SK-N-MC (cell line): Measurements from ENCODE around the gene PCLO.
"Not testable (repeated sequence)": the region's sequence is repeated elsewhere in the genome, so short reads cannot be mapped to it uniquely, and the experiment has no call there.

ENCODE experiments used
- DNase-seq: peaks from one replicate; pipeline ENCODE4 v3.0.0-alpha.2; 2011; ENCODE audit warnings: low read depth, low spot score
- H3K27ac ChIP-seq: fragments of 200-600 bp; sonication (generic); 2 replicates; pipeline ENCODE4 v1.5.1; 2016; ENCODE audit warnings: mixed run types
- H3K36me3 ChIP-seq: fragments of 200-600 bp; sonication (generic); 2 replicates; pipeline ENCODE4 v1.6.1; 2017; ENCODE audit warnings: antibody characterized with exemption, low read length, mixed read lengths; ENCODE audit not compliant: insufficient read depth
- H3K4me3 ChIP-seq: fragments of 200-600 bp; sonication (generic); 2 replicates; pipeline ENCODE4 v1.5.1; 2016
- H3K9ac ChIP-seq: fragments of 200-600 bp; sonication (generic); 2 replicates; pipeline ENCODE4 v1.8.0; 2017; ENCODE audit warnings: mixed run types, mixed read lengths; ENCODE audit not compliant: insufficient read length
- H3K9me3 ChIP-seq: fragments of 200-600 bp; sonication (generic); 2 replicates; pipeline ENCODE4 v1.6.1; 2017; ENCODE audit warnings: low read depth, mild to moderate bottlenecking, antibody characterized with exemption, low read length, moderate library complexity, mixed read lengths
- EZH2 ChIP-seq: fragments of 200-600 bp; sonication (generic); IDR thresholded peaks from one replicate; pipeline ENCODE4 v1.6.1; 2017; ENCODE audit warnings: antibody characterized with exemption
- FOXP2 ChIP-seq: optimal IDR thresholded peaks from 2 replicates; pipeline ENCODE3; 2011; ENCODE audit warnings: mild to moderate bottlenecking, moderate library complexity; ENCODE audit not compliant: insufficient read depth; ENCODE audit errors: extremely low read length, control extremely low read depth
- POLR2AphosphoS5 ChIP-seq: IDR thresholded peaks from 2 replicates; pipeline ENCODE4 v1.6.1; 2012; ENCODE audit warnings: mild to moderate bottlenecking, low read depth, low read length, borderline replicate concordance

The PCLO gene

DNA sequence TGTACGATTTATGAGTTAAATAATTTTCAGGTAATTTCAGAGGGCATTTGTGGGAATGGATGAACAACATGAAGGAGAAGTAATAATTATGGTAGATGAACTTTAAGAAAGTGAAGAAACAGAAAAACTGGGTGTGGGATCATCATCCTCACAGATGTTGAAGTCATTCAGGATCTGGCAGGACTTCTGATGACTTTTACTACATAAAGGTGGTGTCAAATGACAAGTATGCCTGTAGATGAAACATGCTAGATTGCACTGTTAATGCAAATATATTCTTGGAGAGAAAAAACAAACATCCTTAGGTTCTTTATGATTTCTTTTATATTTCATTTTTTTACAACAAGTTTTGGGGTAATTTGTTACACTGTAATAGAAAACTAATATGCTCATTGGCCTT, 230.2 kb downstream of the PCLO start:
- TF ChIP-seq EZH2 (no peak), FOXP2 (no peak), POLR2AphosphoS5 (no peak)
- no peak overlapping the region for H3K27ac ChIP-seq
- DNase-seq = no peak

DNA sequence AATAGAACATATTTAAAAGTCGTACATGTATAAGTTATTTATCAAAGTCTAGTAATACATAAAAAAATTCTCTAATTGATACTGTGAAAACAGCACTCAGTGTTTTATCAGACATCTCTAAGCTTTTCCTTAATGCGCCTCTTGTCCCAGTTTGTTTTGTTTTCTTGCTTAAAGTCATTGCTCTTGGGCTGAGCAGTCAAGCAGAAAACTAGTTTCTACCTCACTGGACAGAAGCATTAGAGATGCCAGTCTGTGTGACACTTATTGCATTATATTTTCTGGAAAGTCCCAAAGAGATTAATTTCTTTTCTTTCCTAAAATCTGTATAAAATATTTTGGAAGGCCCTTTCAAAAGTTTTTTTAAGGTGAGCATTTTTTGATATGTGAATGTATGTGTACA, 236.2 kb downstream of the PCLO start:
- Histone ChIP-seq H3K27ac (no peak overlapping the region), H3K36me3 (no peaks in the 10 kb centered on the region), H3K9me3 (no peaks in the 10 kb centered on the region), H3K9ac (no peak overlapping the region), H3K4me3 (no peak overlapping the region)
- no peak for TF ChIP-seq EZH2
- DNase-seq = no peak

More for the DNA sequence above, 230.2 kb downstream of the PCLO start:
- Histone ChIP-seq H3K4me3 (no peak overlapping the region), H3K9me3 (no peaks in the 10 kb centered on the region), H3K9ac (no peak overlapping the region), H3K36me3 (no peaks in the 10 kb centered on the region)

DNA sequence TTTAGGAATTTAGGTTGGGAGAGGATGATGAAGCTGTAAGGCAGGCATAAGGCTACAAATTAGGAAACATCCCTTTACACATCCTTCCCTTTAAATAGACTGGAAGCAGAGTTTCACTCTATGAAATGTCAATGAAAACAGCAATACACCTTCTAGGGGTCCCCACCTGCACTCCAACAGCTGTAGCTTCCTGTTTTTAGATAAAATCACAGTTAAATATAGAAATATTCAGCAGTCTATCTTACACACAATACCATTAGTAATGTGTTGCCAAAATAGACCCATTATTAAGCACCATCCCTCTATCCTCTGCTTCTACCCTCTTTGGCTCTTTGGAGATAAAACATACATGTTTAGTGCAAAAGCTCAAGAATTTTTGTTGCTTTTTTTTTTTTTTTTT, 237.4 kb downstream of the PCLO start:
- Histone ChIP-seq H3K4me3 (no peak overlapping the region), H3K9me3 (no peaks in the 10 kb centered on the region), H3K27ac (no peak overlapping the region), H3K9ac (no peak overlapping the region), H3K36me3 (no peaks in the 10 kb centered on the region)
- no peak for DNase-seq
- TF ChIP-seq POLR2AphosphoS5 (no peak), FOXP2 (no peak), EZH2 (no peak)

- DNase-seq = no peak
- no peak overlapping the region for H3K9ac ChIP-seq
Observed at GRCh38 chr7:82906502-82906901, 256.2 kb downstream of the PCLO start.

DNA sequence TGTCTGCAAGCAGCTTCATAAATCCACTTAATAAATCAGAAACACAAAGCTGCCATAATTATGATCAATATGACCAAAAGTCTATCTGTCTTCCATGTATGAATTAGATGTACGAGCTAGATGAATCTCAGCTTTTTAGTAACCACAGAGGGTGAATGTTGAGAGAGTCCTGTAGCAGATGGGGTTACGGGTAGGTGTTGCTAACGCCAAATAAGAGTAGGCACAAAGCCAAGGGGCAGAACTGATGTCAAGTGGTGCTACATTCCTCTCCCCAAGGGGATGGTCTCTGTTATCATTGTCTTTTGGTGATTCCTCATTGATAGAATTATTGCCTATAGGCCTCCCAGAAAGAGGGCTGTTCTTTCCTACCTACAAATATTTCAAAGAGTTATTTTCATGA, 257.8 kb downstream of the PCLO start:
- H3K9ac ChIP-seq = no peak overlapping the region
- H3K9me3 ChIP-seq = no peaks in the 10 kb centered on the region
- no peaks in the 10 kb centered on the region for H3K36me3 ChIP-seq
- no peak for DNase-seq
- no peak for TF ChIP-seq EZH2
- TF ChIP-seq POLR2AphosphoS5 = no peak
- TF ChIP-seq FOXP2 = no peak
- H3K4me3 ChIP-seq = no peak overlapping the region
- H3K27ac ChIP-seq = no peak overlapping the region

More at GRCh38 chr7:82906502-82906901, 256.2 kb downstream of the PCLO start:
- H3K27ac ChIP-seq = no peak overlapping the region
- H3K4me3 ChIP-seq = no peak overlapping the region
- no peaks in the 10 kb centered on the region for H3K9me3 ChIP-seq
- no peaks in the 10 kb centered on the region for H3K36me3 ChIP-seq
- TF ChIP-seq POLR2AphosphoS5 = no peak
- no peak for TF ChIP-seq FOXP2
- TF ChIP-seq EZH2 = no peak

- not testable (repeated sequence) for H3K4me3 ChIP-seq, H3K9ac ChIP-seq, H3K9me3 ChIP-seq, DNase-seq, H3K36me3 ChIP-seq
- H3K27ac ChIP-seq = 0 out of 2 replicates have a peak overlapping the region, but pooled peaks have one; percentile 14
Observed at GRCh38 chr7:82901098-82901497, 261.6 kb downstream of the PCLO start.

GRCh38 chr7:82897500-82897899, 265.2 kb downstream of the PCLO start:
- Histone ChIP-seq H3K36me3 (no peaks in the 10 kb centered on the region), H3K4me3 (no peak overlapping the region), H3K9ac (no peak overlapping the region), H3K9me3 (no peaks in the 10 kb centered on the region), H3K27ac (no peak overlapping the region)
- DNase-seq = no peak
- TF ChIP-seq POLR2AphosphoS5 (no peak), EZH2 (no peak), FOXP2 (no peak)

DNA sequence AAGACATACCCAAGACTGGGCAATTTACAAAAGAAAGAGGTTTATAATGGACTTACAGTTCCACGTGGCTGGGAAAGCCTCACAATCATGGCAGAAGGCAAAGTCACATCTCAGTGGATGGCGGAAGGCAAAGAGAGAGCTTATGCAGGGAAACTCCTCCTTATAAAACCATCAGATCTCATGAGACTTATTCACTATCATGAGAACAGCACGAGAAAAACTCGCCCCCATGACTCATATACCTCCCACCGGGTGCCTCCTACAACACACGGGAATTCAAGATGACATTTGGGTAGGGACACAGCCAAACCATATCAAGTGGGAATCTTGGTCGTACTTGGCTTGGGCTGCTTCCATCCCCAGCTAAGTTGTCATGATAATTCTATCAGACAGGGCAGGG, 268.3 kb downstream of the PCLO start:
- not testable (repeated sequence) for DNase-seq, H3K4me3 ChIP-seq, H3K9ac ChIP-seq, H3K9me3 ChIP-seq, H3K27ac ChIP-seq, H3K36me3 ChIP-seq

GRCh38 chr7:82886324-82886723, 276.4 kb downstream of the PCLO start:
- no peak for DNase-seq
- Histone ChIP-seq H3K4me3 (no peak overlapping the region), H3K27ac (peak overlapping the region; percentile 44; the same call in 1 of the 2 replicates), H3K9me3 (no peaks in the 10 kb centered on the region), H3K36me3 (no peaks in the 10 kb centered on the region), H3K9ac (no peak overlapping the region)
- TF ChIP-seq FOXP2 (no peak), EZH2 (no peak), POLR2AphosphoS5 (no peak)
